HL-60/S4 treated with phorbol 12-myristate 13-acetate at 8.2 ng/mL for 4 days and 3 days (cell line): ENCODE measurements around the gene BRPF3.

Experiments used
- in situ Hi-C: fragments of 300-500 bp; cut with MboI; formaldehyde crosslinking; loops from 2 replicates; pipeline ENCODE4 v1.15.0; 2022; ENCODE audit warnings: low sequenced_read_pairs

Gene BRPF3

DNA sequence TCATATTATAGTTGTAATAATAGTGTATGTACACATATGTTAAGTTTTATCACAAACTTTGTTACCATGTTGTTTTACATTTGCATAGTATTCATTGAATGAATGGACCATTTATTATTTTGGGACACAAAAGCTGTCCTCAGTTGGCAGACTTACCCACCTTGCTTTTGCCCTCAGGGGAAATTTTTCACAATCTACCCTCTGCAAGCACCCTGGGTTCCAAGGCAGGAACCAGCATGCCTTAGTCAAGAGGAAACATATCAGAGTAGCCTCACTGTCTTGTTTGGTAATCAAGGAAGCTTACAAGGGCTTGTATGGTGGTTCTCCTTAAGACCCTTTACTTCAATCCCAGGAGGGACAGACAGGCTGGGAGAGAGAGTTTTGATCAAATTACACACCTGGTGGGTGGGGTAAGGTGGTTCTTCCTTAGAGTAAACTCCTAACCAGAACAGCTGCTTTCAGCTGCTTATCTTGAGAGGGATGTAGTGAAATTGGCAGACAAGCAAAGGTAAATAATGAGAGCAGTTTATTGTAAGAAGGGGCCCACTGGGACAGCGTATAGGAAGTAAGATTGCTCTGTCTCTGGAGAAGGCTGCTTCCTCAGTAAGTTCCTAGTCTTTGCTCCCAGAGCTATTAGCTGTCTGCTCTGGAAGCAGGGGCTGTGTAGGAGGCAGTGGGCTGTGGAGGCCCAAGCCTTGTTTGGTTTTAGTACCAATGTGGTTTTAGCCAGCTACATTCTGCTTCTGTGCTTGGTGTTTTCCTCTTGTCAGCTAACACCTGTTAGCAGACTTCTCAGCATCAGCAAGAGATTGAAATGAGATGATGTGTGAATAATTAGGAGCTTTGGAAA is 31.1 kb downstream of the BRPF3 start:
- in situ Hi-C loops: no loop called here

DNA sequence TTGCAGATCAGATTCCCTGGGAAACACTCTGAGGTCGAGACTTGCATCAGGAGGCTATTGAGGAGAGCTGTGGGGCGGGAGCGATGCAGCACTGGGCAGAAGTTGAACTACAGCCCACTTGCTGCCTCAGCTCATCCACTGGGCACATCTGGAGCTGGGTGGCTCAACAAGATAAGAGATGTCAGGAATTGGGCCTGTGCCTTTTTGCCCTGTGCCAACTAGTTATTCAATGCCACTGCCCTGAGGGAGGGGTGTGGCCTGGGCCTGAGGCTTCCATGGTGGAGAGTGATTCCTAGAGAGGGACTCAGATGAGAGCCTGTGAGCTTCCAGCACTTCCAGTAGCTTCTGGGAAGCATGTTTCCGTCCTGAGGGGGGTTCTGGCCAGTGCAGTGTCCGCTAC is 32.7 kb downstream of the BRPF3 start:
- in situ Hi-C loops: no loop called here

DNA sequence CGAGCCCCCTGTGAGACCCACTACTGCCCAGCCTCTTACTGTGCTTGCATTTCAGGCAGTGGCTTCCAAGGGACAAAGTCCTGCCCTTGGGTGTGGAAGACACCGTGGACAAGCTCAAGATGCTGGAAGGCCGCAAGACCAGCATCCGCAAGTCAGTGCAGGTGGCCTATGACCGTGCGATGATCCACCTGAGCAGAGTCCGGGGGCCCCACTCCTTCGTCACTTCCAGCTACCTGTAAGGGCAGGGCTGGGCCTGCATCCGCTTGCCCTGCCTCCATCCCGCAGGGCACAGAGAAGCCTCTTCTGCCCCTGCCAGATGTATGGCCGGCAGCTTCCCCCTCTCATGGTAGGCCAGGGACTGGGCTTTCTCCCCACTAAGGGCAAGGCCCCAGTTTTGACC is 33.8 kb downstream of the BRPF3 start:
- in situ Hi-C loops: no loop called here

- in situ Hi-C loops: no loop called here
These were observed 35.6 kb downstream of the BRPF3 start for GRCh38 chr6:36232172-36232571.

GRCh38 chr6:36235309-36235708 is 38.8 kb downstream of the BRPF3 start:
- in situ Hi-C loops: no loop called here

DNA sequence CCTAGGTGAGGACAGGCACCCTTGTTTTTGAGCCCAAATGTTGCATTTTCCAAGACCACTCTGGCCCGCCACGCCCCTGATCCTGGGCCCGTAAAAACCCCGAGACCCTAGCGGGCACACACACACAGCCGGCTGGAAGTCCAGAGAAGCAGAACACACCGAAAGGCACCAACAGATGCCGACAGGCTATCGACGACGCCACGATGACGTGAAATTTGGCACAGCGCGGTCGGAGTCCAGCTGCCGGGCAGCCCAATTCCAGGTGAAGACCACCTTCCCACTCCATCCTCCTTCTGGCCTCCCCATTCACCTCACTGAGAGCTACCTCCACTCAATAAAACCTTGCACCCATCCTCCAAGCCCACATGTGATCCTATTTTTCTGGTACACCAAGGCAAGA is 39.3 kb downstream of the BRPF3 start:
- in situ Hi-C loops: no loop called here

GRCh38 chr6:36239774-36240173 is 43.2 kb downstream of the BRPF3 start:
- in situ Hi-C loops: no loop called here

DNA sequence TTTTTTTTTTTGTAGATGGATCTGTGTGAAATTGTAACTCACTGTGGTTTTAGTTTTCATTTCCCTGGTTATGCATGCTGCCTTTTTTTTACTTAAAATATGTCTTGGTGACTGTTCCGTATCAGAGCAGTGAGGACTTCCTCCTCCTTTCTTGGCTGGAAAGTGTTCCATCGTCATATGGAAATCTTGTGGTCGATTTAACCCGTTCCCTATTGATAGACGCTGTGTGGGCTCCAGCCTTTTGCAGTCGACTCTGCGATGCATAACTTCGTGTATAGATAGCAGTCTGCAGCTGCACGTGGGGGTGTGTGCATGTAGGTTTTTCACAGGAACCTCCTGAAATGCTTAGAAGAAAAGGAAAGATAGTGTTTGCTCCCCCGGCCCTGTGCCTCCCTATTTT is 45.2 kb downstream of the BRPF3 start:
- in situ Hi-C loops: no loop called here

DNA sequence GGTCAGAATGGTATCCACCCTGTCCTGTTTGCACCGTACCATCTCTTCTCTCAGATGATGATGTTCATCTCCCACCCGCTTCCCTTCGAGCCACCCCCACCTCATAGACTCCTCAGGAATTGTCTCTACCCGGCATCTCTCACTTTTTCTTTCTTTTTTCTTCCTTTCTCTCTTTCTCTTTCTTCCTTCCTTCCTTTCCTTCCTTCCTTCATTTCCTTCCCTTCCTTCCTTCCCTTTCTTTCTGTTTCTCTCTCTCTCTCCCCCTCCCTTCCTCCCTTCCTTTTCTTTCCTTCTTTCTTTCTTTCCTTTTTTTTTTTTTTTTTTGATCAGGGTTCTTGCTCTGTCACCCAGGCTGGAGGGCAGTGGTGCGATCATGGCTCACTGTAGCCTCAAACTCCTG is 45.6 kb downstream of the BRPF3 start:
- in situ Hi-C loops: no loop called here

GRCh38 chr6:36242626-36243025 is 46.1 kb downstream of the BRPF3 start:
- in situ Hi-C loops: no loop called here

DNA sequence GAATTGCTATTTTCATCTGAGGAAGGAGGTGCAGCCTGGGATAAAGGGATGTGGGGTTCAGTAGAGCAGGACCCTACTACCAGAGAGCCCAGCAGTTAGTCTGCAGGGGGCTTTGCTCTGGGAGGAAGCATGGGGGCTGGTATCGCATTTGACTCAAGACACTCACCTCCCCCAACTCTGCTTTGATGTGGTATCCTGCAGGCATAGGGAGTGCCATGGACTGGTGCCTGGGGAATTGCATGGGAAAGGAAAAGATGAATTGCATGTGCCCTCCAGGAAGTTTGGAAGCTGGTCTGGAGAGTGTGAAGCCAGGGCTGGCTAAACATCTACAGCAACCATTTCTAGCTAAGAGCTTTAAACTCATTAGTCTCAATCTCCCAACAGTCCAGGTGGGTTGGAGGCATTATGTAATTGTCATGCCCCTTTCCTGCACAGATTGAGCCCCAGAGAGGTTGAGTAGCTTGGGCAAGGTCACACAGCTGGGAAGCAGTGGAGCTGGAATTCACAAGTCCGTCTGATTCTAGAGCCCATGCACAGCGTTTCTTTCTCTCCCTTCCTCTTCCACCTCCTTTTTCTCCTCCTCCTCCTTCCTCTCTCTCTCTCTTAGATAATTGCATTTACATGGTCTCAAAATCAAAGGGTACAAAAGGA is 47.1 kb downstream of the BRPF3 start:
- in situ Hi-C loops: no loop called here

DNA sequence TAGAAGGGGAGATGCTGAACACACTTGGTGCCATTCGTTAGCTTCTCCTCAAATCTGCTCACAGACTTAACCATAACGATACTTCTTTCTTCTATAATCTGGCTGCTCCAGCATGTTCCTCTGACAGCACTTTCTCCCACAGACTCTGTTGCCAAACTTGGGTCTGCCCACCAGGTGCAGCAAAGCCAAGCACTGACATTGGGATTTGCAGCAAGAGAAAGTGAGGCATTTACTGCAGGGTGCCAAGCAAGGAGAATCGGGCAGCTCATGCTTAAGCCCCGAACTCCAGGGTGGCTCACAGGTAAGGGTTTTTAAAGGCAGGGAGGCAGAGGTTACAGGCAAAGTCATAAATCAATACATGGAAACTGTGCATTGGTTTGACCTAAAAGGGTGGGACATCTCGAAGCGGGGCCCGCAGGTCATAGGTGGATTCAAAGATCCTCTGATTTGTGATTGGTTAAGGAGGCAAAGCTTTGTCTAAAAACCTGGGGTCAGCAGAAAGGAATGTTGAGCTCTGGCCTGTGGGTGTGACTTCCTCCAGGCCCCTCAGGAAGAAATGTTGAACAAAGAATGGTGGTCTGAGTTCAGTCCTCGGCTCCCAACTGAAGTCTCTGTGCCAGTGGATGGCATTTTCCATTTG is 48.2 kb downstream of the BRPF3 start:
- in situ Hi-C loops: no loop called here

DNA sequence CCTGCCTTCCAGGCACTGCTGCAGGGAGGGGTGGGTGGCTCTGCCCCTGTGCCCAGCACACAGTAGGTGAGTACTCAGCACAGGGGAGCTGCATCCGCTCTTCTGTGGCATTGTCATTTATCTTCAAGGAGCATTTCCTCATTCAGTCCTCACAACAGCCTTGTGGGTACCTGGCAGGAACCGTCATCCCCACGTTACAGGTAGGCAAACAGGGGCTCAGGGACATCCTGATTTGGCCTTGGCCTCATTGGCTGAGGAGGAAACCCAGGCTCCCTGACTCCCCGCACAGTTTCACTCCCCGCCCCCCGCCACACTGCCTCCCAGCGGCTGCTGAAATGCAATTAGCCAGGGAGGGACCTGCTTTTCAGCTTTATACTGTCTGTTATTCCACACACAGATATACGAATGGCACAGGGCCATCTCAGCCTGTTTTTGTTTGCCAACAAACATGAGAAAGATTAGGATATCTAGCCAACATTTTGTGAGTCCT is 49.1 kb downstream of the BRPF3 start:
- in situ Hi-C loops: no loop called here

GRCh38 chr6:36246506-36247268 is 50.1 kb downstream of the BRPF3 start:
- in situ Hi-C loops: no loop called here

- in situ Hi-C loops: no loop called here
These were observed 51.1 kb downstream of the BRPF3 start for GRCh38 chr6:36247693-36248092.

DNA sequence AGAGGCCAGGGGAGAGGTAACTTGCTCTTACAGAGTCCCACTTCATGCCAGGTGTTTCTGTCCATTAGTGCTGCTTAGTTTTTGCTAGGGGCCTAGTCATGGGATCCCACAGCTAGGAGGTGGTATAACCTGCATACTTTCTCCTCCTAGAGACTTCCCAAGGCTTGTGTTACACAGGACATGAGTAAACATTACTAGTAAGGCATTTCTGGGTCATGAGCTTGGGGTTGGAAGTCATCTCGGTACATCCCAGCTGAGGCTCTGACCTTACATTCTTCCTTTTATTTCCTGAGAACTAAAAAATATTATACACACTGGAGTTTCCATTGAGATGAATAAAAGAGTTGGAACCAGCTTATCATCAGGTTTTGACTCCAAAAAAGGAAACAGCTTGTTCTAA is 52.4 kb downstream of the BRPF3 start:
- in situ Hi-C loops: no loop called here

DNA sequence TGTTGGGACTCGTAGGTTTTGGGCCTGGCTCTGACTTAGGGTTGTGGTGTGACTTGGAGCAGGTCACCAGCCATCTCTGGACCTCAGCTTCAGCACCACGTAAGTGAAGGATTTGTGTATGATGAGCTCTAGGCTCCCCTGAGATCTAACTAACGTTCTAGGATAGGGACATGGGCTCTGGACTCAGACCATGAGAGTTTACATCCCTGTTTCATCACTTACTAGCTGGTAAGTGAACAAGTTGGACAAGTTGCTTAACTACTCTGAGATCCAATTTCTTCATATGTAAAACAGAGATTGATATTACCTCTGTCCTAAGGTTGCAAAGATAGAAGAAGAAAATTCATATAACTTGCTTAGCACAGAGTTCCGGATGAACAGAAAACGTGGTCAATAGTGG is 53.0 kb downstream of the BRPF3 start:
- in situ Hi-C loops: no loop called here

- in situ Hi-C loops: no loop called here
These were observed 55.5 kb downstream of the BRPF3 start for GRCh38 chr6:36252005-36252404.

- in situ Hi-C loops: no loop called here
These were observed 67.0 kb downstream of the BRPF3 start for GRCh38 chr6:36263390-36264000.

DNA sequence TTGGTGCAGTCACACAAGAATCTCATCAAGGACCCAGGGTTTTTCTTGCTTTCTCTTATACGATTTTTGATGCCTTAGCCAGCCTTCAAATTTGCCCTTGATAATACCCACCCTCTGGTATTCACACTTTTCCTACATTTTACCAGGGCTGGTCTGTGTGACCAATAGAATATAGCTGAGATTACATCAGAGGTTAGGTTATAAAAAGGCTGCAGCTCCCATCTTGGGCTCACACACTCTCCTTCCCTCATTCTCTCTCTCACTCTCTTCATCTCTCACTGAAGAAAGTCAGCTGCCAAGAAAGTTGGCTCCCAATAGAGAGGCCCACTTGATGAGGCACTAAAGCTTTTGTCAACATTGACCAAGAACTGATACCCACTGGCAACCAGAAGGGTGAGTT is 69.2 kb downstream of the BRPF3 start:
- in situ Hi-C loops: no loop called here
